Cardiac fibroblast (primary cell): Measurements from ENCODE around the gene TAS2R43.
A peak's percentile ranks its signal among the peaks of the same experiment; 100 is the strongest.
"Not testable (repeated sequence)": the region's sequence is repeated elsewhere in the genome, so short reads cannot be mapped to it uniquely, and the experiment has no call there.

ENCODE experiments used
- DNase-seq, 2 donors: peaks; one replicate each; pipeline versions ENCODE4 v3.0.0 to v3.0.0-alpha.2; 2010; ENCODE audit warnings: low read depth in 2 of 2
- H3K4me3 ChIP-seq, 2 donors: replicated peaks in 1 of 2; 1 replicate in 1 of 2; 2 replicates in 1 of 2; pipeline ENCODE4 v1.5.1; 2011; ENCODE audit warnings: low read depth in 2 of 2, low read length in 2 of 2, mild to moderate bottlenecking in 2 of 2, moderate library complexity in 1 of 2
- CTCF ChIP-seq: IDR thresholded peaks from one replicate; pipeline ENCODE4 v1.5.1; 2011; ENCODE audit warnings: low read depth, mild to moderate bottlenecking, low read length, inconsistent platforms

TAS2R43 gene

GRCh38 chr12:11078246-11078645, 13.9 kb downstream of the TAS2R43 start:
- no peak for TF ChIP-seq CTCF
- no peak overlapping the region for H3K4me3 ChIP-seq
- DNase-seq: no peak

- no peak overlapping the region for H3K4me3 ChIP-seq
- no peak for DNase-seq
- TF ChIP-seq CTCF: no peak
Measured at GRCh38 chr12:11075642-11076041, 16.5 kb downstream of the TAS2R43 start.

- TF ChIP-seq CTCF: no peak
Measured at GRCh38 chr12:11071414-11071813, 20.7 kb downstream of the TAS2R43 start.

GRCh38 chr12:11070999-11071398, 21.1 kb downstream of the TAS2R43 start:
- no peak for TF ChIP-seq CTCF
- DNase-seq: no peak
- H3K4me3 ChIP-seq: no peak overlapping the region

More at GRCh38 chr12:11071414-11071813, 20.7 kb downstream of the TAS2R43 start:
- no peak overlapping the region for H3K4me3 ChIP-seq
- no peak for DNase-seq

- TF ChIP-seq CTCF: no peak
Measured at GRCh38 chr12:11069854-11070365, 22.2 kb downstream of the TAS2R43 start.

GRCh38 chr12:11067514-11067913, 24.6 kb downstream of the TAS2R43 start:
- DNase-seq: peak; percentile 43 to 71
- H3K4me3 ChIP-seq: no peak overlapping the region
- no peak for TF ChIP-seq CTCF

More at GRCh38 chr12:11069854-11070365, 22.2 kb downstream of the TAS2R43 start:
- DNase-seq: no peak
- no peak overlapping the region for H3K4me3 ChIP-seq

- DNase-seq, H3K4me3 ChIP-seq: not testable (repeated sequence)
Measured at GRCh38 chr12:11062194-11062593, 29.9 kb downstream of the TAS2R43 start, which contains the start of gene TAS2R46. Gene TAS2R46, minus strand, starts transcription at chr12:11062294. Its CDS starts 0 bp downstream, at chr12:11062294.
